Neural crest cell (in vitro differentiated cells): ENCODE data around the gene CTXN2. TPM values are rescaled to one million over a fixed set of nuclear protein-coding genes. Genes with fewer than 3 reads are reported as not detected.
A peak's percentile ranks its signal among the peaks of the same experiment; 100 is the strongest.

Experiments used
- DNase-seq: peaks from one replicate; pipeline ENCODE4 v3.0.0; 2021; ENCODE audit warnings: low read depth, mixed read lengths, low spot score
- H3K27ac Mint-ChIP-seq: one replicate; pipeline ENCODE4 v1.8.0; 2021; ENCODE audit warnings: mild to moderate bottlenecking, mixed read lengths; ENCODE audit not compliant: unreplicated experiment
- H3K27me3 Mint-ChIP-seq: 2 replicates; pipeline ENCODE4 v1.8.0; 2021; ENCODE audit warnings: low read depth, mild to moderate bottlenecking, mixed read lengths
- H3K36me3 Mint-ChIP-seq: 2 replicates; pipeline ENCODE4 v1.8.0; 2021; ENCODE audit warnings: low read depth, mild to moderate bottlenecking, mixed read lengths
- H3K4me1 Mint-ChIP-seq: 2 replicates; pipeline ENCODE4 v1.8.0; 2021; ENCODE audit warnings: mixed read lengths
- H3K4me3 Mint-ChIP-seq: one replicate; pipeline ENCODE4 v1.8.0; 2021; ENCODE audit warnings: mild to moderate bottlenecking, mixed read lengths
- H3K9me3 Mint-ChIP-seq: 2 replicates; pipeline ENCODE4 v1.8.0; 2021; ENCODE audit warnings: mixed read lengths
- total RNA-seq: library from RNA; stranded (reverse); gene quantifications from 2 replicates; pipeline ENCODE4 v1.2.1, GENCODE V29; 2021
- TF ChIP-seq, protein P1 (sequence below): fragments of 200-600 bp; sonication (generic); conservative IDR thresholded peaks from 2 replicates; pipeline ENCODE4 v1.5.0; 2021; ENCODE audit warnings: antibody characterized with exemption, mild to moderate bottlenecking

CTXN2 gene
- total RNA-seq, 1 donor from 2014 or later, result 0.26 TPM

DNA sequence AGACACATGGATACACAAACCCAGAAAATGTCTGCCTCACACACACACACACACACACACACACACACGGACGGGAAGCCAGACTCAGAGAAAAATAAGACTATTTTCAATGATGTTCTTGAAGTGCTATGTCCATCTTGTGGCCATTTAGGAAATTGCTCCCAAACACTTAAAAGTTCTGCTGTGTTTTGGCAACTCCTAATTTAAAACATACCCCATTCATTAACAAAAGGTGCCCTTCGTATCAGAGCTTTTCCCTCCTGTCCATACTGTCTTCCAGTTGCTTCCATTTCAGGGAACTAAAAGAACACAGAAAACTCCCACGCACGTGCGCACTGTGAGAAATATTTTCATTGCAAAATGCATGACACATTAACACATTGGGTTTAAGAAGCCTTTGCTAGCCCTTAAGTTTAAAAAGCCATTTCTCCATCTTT lies 59.2 kb downstream of the CTXN2 start:
- no peak overlapping the region for H3K4me3 Mint-ChIP-seq
- no peaks in the 10 kb centered on the region for H3K27me3 Mint-ChIP-seq
- no peaks in the 10 kb centered on the region for H3K9me3 Mint-ChIP-seq
- H3K4me1 Mint-ChIP-seq, result peaks cover 6% of the 10 kb centered on the region
- DNase-seq, result peak; percentile 28
- TF ChIP-seq, protein P1, sequence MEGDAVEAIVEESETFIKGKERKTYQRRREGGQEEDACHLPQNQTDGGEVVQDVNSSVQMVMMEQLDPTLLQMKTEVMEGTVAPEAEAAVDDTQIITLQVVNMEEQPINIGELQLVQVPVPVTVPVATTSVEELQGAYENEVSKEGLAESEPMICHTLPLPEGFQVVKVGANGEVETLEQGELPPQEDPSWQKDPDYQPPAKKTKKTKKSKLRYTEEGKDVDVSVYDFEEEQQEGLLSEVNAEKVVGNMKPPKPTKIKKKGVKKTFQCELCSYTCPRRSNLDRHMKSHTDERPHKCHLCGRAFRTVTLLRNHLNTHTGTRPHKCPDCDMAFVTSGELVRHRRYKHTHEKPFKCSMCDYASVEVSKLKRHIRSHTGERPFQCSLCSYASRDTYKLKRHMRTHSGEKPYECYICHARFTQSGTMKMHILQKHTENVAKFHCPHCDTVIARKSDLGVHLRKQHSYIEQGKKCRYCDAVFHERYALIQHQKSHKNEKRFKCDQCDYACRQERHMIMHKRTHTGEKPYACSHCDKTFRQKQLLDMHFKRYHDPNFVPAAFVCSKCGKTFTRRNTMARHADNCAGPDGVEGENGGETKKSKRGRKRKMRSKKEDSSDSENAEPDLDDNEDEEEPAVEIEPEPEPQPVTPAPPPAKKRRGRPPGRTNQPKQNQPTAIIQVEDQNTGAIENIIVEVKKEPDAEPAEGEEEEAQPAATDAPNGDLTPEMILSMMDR, result peak; percentile 64
- H3K27ac Mint-ChIP-seq, result no peak overlapping the region
- no peaks in the 10 kb centered on the region for H3K36me3 Mint-ChIP-seq

DNA sequence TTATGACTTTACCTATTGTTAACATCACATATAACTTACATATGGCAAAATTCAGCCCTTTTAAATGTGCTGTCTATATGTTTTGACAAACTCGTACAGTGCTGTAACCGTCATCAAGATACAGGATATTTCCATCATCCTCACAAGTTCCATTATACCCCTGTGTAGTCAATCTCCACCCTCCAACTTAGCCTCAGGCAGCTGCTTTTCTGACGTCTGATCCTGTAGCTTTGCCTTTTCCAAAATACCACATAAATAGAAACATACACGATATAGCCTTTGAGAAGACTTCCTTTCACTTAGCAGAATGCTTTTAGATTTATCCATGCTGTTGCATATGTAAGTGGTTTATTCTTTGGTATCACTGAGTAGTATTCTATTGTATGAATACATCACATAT lies 61.7 kb downstream of the CTXN2 start:
- H3K4me3 Mint-ChIP-seq, result no peak overlapping the region
- no peak overlapping the region for H3K27ac Mint-ChIP-seq
- no peaks in the 10 kb centered on the region for H3K36me3 Mint-ChIP-seq
- peaks cover 6% of the 10 kb centered on the region for H3K4me1 Mint-ChIP-seq
- no peak for DNase-seq
- TF ChIP-seq, protein P1, result no peak
- no peaks in the 10 kb centered on the region for H3K9me3 Mint-ChIP-seq
- H3K27me3 Mint-ChIP-seq, result peaks cover 2% of the 10 kb centered on the region

Other genes starting within 250 kb of the CTXN2 start
- 0.16 TPM in 1 of 2 replicates, not detected in the other for gene SLC24A5, start 70.7 kb upstream of the CTXN2 start, total RNA-seq
- 110 and 111 TPM in 2 replicates for gene MYEF2, start 13.4 kb upstream of the CTXN2 start, total RNA-seq
- 0.16 and 0.20 TPM in 2 replicates for gene SLC12A1, start 14.6 kb downstream of the CTXN2 start, total RNA-seq
- 132 and 137 TPM in 2 replicates for gene DUT, start 139.8 kb downstream of the CTXN2 start, total RNA-seq